Measurements from ENCODE around the gene TBXA2R. TPM values are rescaled to one million over a fixed set of nuclear protein-coding genes. Genes with fewer than 3 reads are reported as not detected.

Gene TBXA2R
- total RNA-seq, 4 donors from 2014 or later, result 1.4 to 14.9 (median 4.5) TPM

- TF ChIP-seq EP300 (IDR thresholded peaks at IDR 0.05) (no peak), CTCF (IDR thresholded peaks at IDR 0.05) (no peak), POLR2AphosphoS5 (IDR thresholded peaks at IDR 0.05) (no peak), POLR2A (IDR thresholded peaks at IDR 0.05) (no peak)
- WGBS, 2 donors (ENCODE audit: low coverage in 1 of 2), result 87% methylated on average over 3 of the region's 28 CpGs; no CpG with 5 or more reads in 1 of the 2 donors
- no peak overlapping the region for H3K27ac ChIP-seq
- no peaks in the 10 kb centered on the region for H3K27me3 ChIP-seq
- peaks cover 0 to 100% of the 10 kb centered on the region in 2 donors for H3K36me3 ChIP-seq
- no peak for ATAC-seq
- H3K4me3 ChIP-seq, result no peak overlapping the region
- H3K4me1 ChIP-seq, result peaks cover 0 to 16% (median 0%) of the 10 kb centered on the region in 3 donors
- H3K9me3 ChIP-seq, result no peaks in the 10 kb centered on the region
These were observed 35.0 kb upstream of the TBXA2R start for GRCh38 chr19:3641515-3642269.

- H3K27ac ChIP-seq, result no peak overlapping the region
- peaks cover 0 to 100% of the 10 kb centered on the region in 2 donors for H3K36me3 ChIP-seq
- ATAC-seq, result no peak
- no peak for TF ChIP-seq CTCF (IDR thresholded peaks at IDR 0.05)
- TF ChIP-seq POLR2AphosphoS5 (IDR thresholded peaks at IDR 0.05), result no peak
- TF ChIP-seq POLR2A (IDR thresholded peaks at IDR 0.05), result no peak
- TF ChIP-seq EP300 (IDR thresholded peaks at IDR 0.05), result no peak
- H3K4me3 ChIP-seq, result no peak overlapping the region
- peaks cover 0 to 3% (median 0%) of the 10 kb centered on the region in 3 donors for H3K4me1 ChIP-seq
- WGBS, 2 donors (ENCODE audit: low coverage in 1 of 2), result 95 to 100% methylated on average over 5 to 13 of the region's 13 CpGs
- H3K27me3 ChIP-seq, result no peaks in the 10 kb centered on the region
- no peaks in the 10 kb centered on the region for H3K9me3 ChIP-seq
These were observed 32.8 kb upstream of the TBXA2R start for GRCh38 chr19:3639479-3639878.

GRCh38 chr19:3638208-3639193 lies 31.8 kb upstream of the TBXA2R start:
- WGBS, 2 donors (ENCODE audit: low coverage in 1 of 2), result 80% methylated on average over 3 of the region's 55 CpGs; no CpG with 5 or more reads in 1 of the 2 donors
- ATAC-seq, result no peak

GRCh38 chr19:3637621-3638020 lies 30.9 kb upstream of the TBXA2R start:
- peaks cover 0 to 7% (median 0%) of the 10 kb centered on the region in 3 donors for H3K4me1 ChIP-seq
- peaks cover 0 to 99% of the 10 kb centered on the region in 2 donors for H3K36me3 ChIP-seq
- no peak overlapping the region for H3K27ac ChIP-seq
- TF ChIP-seq POLR2AphosphoS5 (IDR thresholded peaks at IDR 0.05) (no peak), CTCF (IDR thresholded peaks at IDR 0.05) (no peak), EP300 (IDR thresholded peaks at IDR 0.05) (no peak), POLR2A (IDR thresholded peaks at IDR 0.05) (no peak)
- WGBS, 2 donors (ENCODE audit: low coverage in 1 of 2), result no CpG with 5 or more reads among the region's 23 CpGs
- ATAC-seq, result no peak
- no peaks in the 10 kb centered on the region for H3K27me3 ChIP-seq
- no peak overlapping the region for H3K4me3 ChIP-seq
- H3K9me3 ChIP-seq, result no peaks in the 10 kb centered on the region

More at GRCh38 chr19:3638208-3639193, 31.8 kb upstream of the TBXA2R start:
- Histone ChIP-seq H3K27me3 (no peaks in the 10 kb centered on the region), H3K36me3 (peaks cover 0 to 99% of the 10 kb centered on the region in 2 donors), H3K9me3 (no peaks in the 10 kb centered on the region), H3K4me3 (no peak overlapping the region), H3K27ac (no peak overlapping the region), H3K4me1 (no peaks in the 10 kb centered on the region)
- no peak for TF ChIP-seq CTCF (IDR thresholded peaks at IDR 0.05)

Measured in gastroesophageal sphincter (tissue), 4 donors.